Liver (tissue), 9 donors: Measurements from ENCODE around the gene SEC61B. TPM values are rescaled to one million over a fixed set of nuclear protein-coding genes. Genes with fewer than 3 reads are reported as not detected.

Experiments
- DNase-seq: peaks from one replicate; pipeline ENCODE4 v3.0.0-alpha.2; 2017; ENCODE audit warnings: low spot score
- H3K27ac ChIP-seq, 2 donors: one replicate each; pipeline ENCODE4 v1.7.0; 2013; ENCODE audit warnings: inconsistent platforms in 2 of 2, low read length in 2 of 2, control low read depth in 1 of 2, low read depth in 1 of 2, mild to moderate bottlenecking in 1 of 2
- H3K27me3 ChIP-seq, 4 donors: one replicate each; pipeline versions ENCODE4 v1.6.1 to v1.7.0; 2013; ENCODE audit warnings: low read length in 3 of 4, inconsistent platforms in 1 of 4, mild to moderate bottlenecking in 1 of 4, moderate library complexity in 1 of 4; ENCODE audit not compliant: control insufficient read depth in 4 of 4, insufficient read depth in 4 of 4
- H3K36me3 ChIP-seq, 4 donors: one replicate each; pipeline versions ENCODE4 v1.6.1 to v1.7.0; 2013; ENCODE audit warnings: low read length in 3 of 4, mild to moderate bottlenecking in 3 of 4, low read depth in 1 of 4, moderate library complexity in 1 of 4; ENCODE audit not compliant: control insufficient read depth in 4 of 4, insufficient read depth in 3 of 4
- H3K4me1 ChIP-seq, 4 donors: one replicate each; pipeline versions ENCODE4 v1.6.1 to v1.7.0; 2013; ENCODE audit warnings: low read length in 3 of 4, mild to moderate bottlenecking in 3 of 4, moderate library complexity in 1 of 4; ENCODE audit not compliant: control insufficient read depth in 4 of 4, insufficient read depth in 4 of 4
- H3K4me3 ChIP-seq, 3 donors: one replicate each; pipeline versions ENCODE4 v1.6.1 to v1.7.0; 2013; ENCODE audit warnings: low read length in 3 of 3, control low read depth in 1 of 3, low read depth in 1 of 3, mild to moderate bottlenecking in 1 of 3
- H3K9ac ChIP-seq, 2 donors: one replicate each; pipeline ENCODE4 v1.7.0; 2013; ENCODE audit warnings: low read length in 2 of 2, mild to moderate bottlenecking in 2 of 2, moderate library complexity in 2 of 2, control low read depth in 1 of 2, low read depth in 1 of 2
- H3K9me3 ChIP-seq, 4 donors: one replicate each; pipeline versions ENCODE4 v1.6.1 to v1.7.0; 2013; ENCODE audit warnings: low read length in 3 of 4; ENCODE audit not compliant: control insufficient read depth in 4 of 4
- EGR1 ChIP-seq, 2 donors: IDR thresholded peaks; 2 replicates each; pipeline ENCODE4 v1.6.1; 2016 to 2018; ENCODE audit warnings: antibody characterized with exemption in 2 of 2, low read depth in 2 of 2
- FOXA1 ChIP-seq: IDR thresholded peaks from 2 replicates; pipeline ENCODE4 v1.6.1; 2016; ENCODE audit warnings: antibody characterized with exemption
- FOXA2 ChIP-seq: IDR thresholded peaks from 2 replicates; pipeline ENCODE4 v1.6.1; 2016; ENCODE audit warnings: antibody characterized with exemption
- GABPA ChIP-seq, 2 donors: IDR thresholded peaks in 1 of 2; conservative IDR thresholded peaks in 1 of 2; 2 replicates each; pipeline ENCODE4 v1.6.1; 2016; ENCODE audit warnings: antibody characterized with exemption in 2 of 2, mild to moderate bottlenecking in 1 of 2, moderate library complexity in 1 of 2
- HNF4A ChIP-seq, 2 donors: conservative IDR thresholded peaks; 2 replicates each; pipeline ENCODE4 v1.6.1; 2016; ENCODE audit warnings: antibody characterized with exemption in 2 of 2, mild to moderate bottlenecking in 2 of 2
- HNF4G ChIP-seq: IDR thresholded peaks from 2 replicates; pipeline ENCODE4 v1.6.1; 2016; ENCODE audit warnings: antibody characterized with exemption
- JUND ChIP-seq, 2 donors: IDR thresholded peaks; 2 replicates each; pipeline ENCODE4 v1.6.1; 2016; ENCODE audit warnings: antibody characterized with exemption in 2 of 2
- NR2F2 ChIP-seq: IDR thresholded peaks from 2 replicates; pipeline ENCODE4 v1.6.1; 2016; ENCODE audit warnings: antibody characterized with exemption
- RAD21 ChIP-seq, 2 donors: IDR thresholded peaks; 2 replicates each; pipeline ENCODE4 v1.6.1; 2016; ENCODE audit warnings: antibody characterized with exemption in 2 of 2, mild to moderate bottlenecking in 2 of 2
- RXRA ChIP-seq, 2 donors: IDR thresholded peaks; 2 replicates each; pipeline ENCODE4 v1.6.1; 2017 to 2018; ENCODE audit warnings: antibody characterized with exemption in 2 of 2, mild to moderate bottlenecking in 1 of 2
- SP1 ChIP-seq: IDR thresholded peaks from 2 replicates; pipeline ENCODE4 v1.6.1; 2018; ENCODE audit warnings: antibody characterized with exemption, mild to moderate bottlenecking
- TAF1 ChIP-seq: conservative IDR thresholded peaks from 2 replicates; pipeline ENCODE4 v1.6.1; 2016; ENCODE audit warnings: antibody characterized with exemption, mild to moderate bottlenecking
- YY1 ChIP-seq: IDR thresholded peaks from 2 replicates; pipeline ENCODE4 v1.6.1; 2016; ENCODE audit warnings: antibody characterized with exemption, mild to moderate bottlenecking
- WGBS: extraction: QIAGEN DNeasy Blood & Tissue Kit; methylation state at CpG from one replicate; pipeline ENCODE4 v1.1.7; 2013; 5-methylcytosine and 5-hydroxymethylcytosine counted together
- polyA plus RNA-seq, 2 donors: library from polyadenylated mRNA; stranded (reverse) in 1 of 2; unstranded in 1 of 2; fragments of 200-250 nt in 1 of 2; fragments of >200 nt in 1 of 2; fragmentation: Nextera tagmentation in 1 of 2; extraction: Ambion mirVana in 1 of 2; gene quantifications; one replicate each; pipeline versions ENCODE4 v1.2.1 to v1.2.3, GENCODE V29; 2013 to 2015
- total RNA-seq, 2 donors: library from RNA; depleted of rRNA; stranded (reverse); fragments of >200 nt; gene quantifications; one replicate each; pipeline ENCODE4 v1.2.3, GENCODE V29; 2014
- TF ChIP-seq, protein P1 (sequence below): IDR thresholded peaks from 2 replicates; pipeline ENCODE4 v1.6.1; 2016; ENCODE audit warnings: antibody characterized with exemption
- TF ChIP-seq, protein P2 (sequence below): IDR thresholded peaks from 2 replicates; pipeline ENCODE4 v1.6.1; 2016; ENCODE audit warnings: antibody characterized with exemption, mild to moderate bottlenecking
- TF ChIP-seq, protein P3 (sequence below): fragments of 150-350 bp; IDR thresholded peaks from 2 replicates; pipeline ENCODE4 v1.5.1; 2017; ENCODE audit warnings: improper control_type of control experiment, low read depth, low read length; ENCODE audit not compliant: missing input control
- TF ChIP-seq, protein P4 (sequence below): IDR thresholded peaks from 2 replicates; pipeline ENCODE4 v1.6.1; 2016; ENCODE audit warnings: antibody characterized with exemption
- TF ChIP-seq, protein P5 (sequence below): IDR thresholded peaks from 2 replicates; pipeline ENCODE4 v1.6.1; 2016; ENCODE audit warnings: antibody characterized with exemption
- donor health status: healthy.
- donor health status: healthy.
- donor health status: healthy.
- donor health status: healthy.
- donor health status: healthy.

Gene SEC61B
- total and polyA plus RNA-seq, 4 donors = 84.1 to 431 (median 228) TPM

DNA sequence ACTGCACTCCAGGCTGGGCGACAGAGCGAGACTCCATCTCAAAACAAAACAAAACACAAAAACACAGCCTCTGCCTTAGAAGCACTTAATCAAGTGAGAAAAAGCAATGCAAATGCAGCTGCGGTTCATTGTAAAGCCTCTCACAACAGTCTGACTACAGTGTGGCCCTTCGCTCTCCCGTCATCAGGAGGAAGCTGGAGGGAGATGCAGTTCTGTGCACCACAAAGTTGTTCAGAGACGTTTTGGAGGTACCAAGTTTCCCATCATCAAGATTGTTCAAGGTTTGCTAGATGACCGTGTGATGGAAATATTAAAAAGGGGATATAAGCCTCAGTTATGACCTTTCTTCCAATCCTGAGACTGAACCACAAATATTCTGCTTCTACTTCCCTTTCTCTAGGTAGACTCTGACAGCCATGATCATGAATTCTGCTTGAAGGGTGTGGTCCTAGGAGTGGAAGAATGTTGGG is 40.9 kb downstream of the SEC61B start:
- no peaks in the 10 kb centered on the region for H3K9me3 ChIP-seq
- no peaks in the 10 kb centered on the region for H3K27me3 ChIP-seq
- H3K4me3 ChIP-seq = no peak overlapping the region
- H3K9ac ChIP-seq = no peak overlapping the region
- H3K4me1 ChIP-seq = peaks cover 0 to 19% (median 8%) of the 10 kb centered on the region in 4 donors
- H3K36me3 ChIP-seq = no peaks in the 10 kb centered on the region
- WGBS = 89% methylated on average over 7 of the region's 7 CpGs
- H3K27ac ChIP-seq = no peak overlapping the region
- TF ChIP-seq, protein P1, sequence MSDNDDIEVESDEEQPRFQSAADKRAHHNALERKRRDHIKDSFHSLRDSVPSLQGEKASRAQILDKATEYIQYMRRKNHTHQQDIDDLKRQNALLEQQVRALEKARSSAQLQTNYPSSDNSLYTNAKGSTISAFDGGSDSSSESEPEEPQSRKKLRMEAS = no peak
- no peak for TF ChIP-seq HNF4A (conservative IDR thresholded peaks at IDR 0.05)
- DNase-seq = no peak

DNA sequence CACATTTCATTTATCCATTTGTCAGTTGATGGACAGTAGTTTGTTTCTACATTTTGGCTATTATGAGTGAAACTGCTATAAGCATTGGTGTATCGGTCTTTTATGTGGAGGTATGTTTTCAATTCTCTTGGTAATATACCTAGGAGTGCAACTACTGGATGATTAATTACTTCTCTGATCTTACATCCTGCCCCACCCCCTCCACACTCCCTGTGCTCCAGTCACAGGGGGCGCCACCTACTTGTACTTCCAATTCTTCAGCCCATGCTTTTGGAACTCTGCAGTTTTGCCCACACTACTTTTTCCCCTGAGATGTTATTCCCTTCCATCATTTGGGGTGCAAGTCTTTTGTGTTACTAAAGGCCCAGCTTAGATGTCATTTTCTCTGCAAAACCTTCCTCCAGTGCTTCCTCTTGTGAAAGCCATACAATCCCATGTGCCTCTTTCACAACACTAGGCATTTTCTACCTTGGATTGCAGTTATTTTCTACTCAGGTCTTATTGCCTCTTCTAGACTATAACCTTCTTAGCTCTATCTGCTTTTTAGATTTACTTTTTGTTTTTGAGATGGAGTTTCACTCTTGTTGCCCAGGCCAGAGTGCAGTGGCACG is 42.1 kb downstream of the SEC61B start:
- H3K27me3 ChIP-seq = no peaks in the 10 kb centered on the region
- H3K9me3 ChIP-seq = no peaks in the 10 kb centered on the region
- DNase-seq = no peak
- H3K4me3 ChIP-seq = no peak overlapping the region
- H3K4me1 ChIP-seq = peaks cover 0 to 15% (median 8%) of the 10 kb centered on the region in 4 donors
- TF ChIP-seq HNF4G = no peak
- TF ChIP-seq, protein P1 = no peak
- TF ChIP-seq TAF1 = no peak
- TF ChIP-seq, protein P2, sequence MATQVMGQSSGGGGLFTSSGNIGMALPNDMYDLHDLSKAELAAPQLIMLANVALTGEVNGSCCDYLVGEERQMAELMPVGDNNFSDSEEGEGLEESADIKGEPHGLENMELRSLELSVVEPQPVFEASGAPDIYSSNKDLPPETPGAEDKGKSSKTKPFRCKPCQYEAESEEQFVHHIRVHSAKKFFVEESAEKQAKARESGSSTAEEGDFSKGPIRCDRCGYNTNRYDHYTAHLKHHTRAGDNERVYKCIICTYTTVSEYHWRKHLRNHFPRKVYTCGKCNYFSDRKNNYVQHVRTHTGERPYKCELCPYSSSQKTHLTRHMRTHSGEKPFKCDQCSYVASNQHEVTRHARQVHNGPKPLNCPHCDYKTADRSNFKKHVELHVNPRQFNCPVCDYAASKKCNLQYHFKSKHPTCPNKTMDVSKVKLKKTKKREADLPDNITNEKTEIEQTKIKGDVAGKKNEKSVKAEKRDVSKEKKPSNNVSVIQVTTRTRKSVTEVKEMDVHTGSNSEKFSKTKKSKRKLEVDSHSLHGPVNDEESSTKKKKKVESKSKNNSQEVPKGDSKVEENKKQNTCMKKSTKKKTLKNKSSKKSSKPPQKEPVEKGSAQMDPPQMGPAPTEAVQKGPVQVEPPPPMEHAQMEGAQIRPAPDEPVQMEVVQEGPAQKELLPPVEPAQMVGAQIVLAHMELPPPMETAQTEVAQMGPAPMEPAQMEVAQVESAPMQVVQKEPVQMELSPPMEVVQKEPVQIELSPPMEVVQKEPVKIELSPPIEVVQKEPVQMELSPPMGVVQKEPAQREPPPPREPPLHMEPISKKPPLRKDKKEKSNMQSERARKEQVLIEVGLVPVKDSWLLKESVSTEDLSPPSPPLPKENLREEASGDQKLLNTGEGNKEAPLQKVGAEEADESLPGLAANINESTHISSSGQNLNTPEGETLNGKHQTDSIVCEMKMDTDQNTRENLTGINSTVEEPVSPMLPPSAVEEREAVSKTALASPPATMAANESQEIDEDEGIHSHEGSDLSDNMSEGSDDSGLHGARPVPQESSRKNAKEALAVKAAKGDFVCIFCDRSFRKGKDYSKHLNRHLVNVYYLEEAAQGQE = no peak
- TF ChIP-seq FOXA1 = no peak
- TF ChIP-seq HNF4A (conservative IDR thresholded peaks at IDR 0.05) = no peak
- TF ChIP-seq SP1 = no peak
- no peak for TF ChIP-seq NR2F2
- TF ChIP-seq GABPA (IDR thresholded peaks at IDR 0.05 in 1 of 2, conservative IDR thresholded peaks at IDR 0.05 in 1 of 2) = no peak
- TF ChIP-seq, protein P3, sequence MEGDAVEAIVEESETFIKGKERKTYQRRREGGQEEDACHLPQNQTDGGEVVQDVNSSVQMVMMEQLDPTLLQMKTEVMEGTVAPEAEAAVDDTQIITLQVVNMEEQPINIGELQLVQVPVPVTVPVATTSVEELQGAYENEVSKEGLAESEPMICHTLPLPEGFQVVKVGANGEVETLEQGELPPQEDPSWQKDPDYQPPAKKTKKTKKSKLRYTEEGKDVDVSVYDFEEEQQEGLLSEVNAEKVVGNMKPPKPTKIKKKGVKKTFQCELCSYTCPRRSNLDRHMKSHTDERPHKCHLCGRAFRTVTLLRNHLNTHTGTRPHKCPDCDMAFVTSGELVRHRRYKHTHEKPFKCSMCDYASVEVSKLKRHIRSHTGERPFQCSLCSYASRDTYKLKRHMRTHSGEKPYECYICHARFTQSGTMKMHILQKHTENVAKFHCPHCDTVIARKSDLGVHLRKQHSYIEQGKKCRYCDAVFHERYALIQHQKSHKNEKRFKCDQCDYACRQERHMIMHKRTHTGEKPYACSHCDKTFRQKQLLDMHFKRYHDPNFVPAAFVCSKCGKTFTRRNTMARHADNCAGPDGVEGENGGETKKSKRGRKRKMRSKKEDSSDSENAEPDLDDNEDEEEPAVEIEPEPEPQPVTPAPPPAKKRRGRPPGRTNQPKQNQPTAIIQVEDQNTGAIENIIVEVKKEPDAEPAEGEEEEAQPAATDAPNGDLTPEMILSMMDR = no peak
- TF ChIP-seq, protein P4, sequence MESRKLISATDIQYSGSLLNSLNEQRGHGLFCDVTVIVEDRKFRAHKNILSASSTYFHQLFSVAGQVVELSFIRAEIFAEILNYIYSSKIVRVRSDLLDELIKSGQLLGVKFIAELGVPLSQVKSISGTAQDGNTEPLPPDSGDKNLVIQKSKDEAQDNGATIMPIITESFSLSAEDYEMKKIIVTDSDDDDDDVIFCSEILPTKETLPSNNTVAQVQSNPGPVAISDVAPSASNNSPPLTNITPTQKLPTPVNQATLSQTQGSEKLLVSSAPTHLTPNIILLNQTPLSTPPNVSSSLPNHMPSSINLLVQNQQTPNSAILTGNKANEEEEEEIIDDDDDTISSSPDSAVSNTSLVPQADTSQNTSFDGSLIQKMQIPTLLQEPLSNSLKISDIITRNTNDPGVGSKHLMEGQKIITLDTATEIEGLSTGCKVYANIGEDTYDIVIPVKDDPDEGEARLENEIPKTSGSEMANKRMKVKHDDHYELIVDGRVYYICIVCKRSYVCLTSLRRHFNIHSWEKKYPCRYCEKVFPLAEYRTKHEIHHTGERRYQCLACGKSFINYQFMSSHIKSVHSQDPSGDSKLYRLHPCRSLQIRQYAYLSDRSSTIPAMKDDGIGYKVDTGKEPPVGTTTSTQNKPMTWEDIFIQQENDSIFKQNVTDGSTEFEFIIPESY = no peak
- TF ChIP-seq EGR1 (IDR thresholded peaks at IDR 0.05; ENCODE audit: low read depth in 2 of 2) = no peak
- TF ChIP-seq RXRA (IDR thresholded peaks at IDR 0.05) = no peak
- no peak for TF ChIP-seq YY1
- no peak for TF ChIP-seq JUND (IDR thresholded peaks at IDR 0.05)
- TF ChIP-seq, protein P5, sequence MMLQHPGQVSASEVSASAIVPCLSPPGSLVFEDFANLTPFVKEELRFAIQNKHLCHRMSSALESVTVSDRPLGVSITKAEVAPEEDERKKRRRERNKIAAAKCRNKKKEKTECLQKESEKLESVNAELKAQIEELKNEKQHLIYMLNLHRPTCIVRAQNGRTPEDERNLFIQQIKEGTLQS = no peak
- no peak for TF ChIP-seq RAD21 (IDR thresholded peaks at IDR 0.05)
- no peak for TF ChIP-seq FOXA2
- H3K27ac ChIP-seq = no peak overlapping the region
- H3K36me3 ChIP-seq = no peaks in the 10 kb centered on the region
- no peak overlapping the region for H3K9ac ChIP-seq
- WGBS = 97% methylated on average over 3 of the region's 3 CpGs
